Liver (tissue), 9 donors: ENCODE measurements around the gene MGAT1. TPM values are rescaled to one million over a fixed set of nuclear protein-coding genes. Genes with fewer than 3 reads are reported as not detected.
"Not testable (repeated sequence)": the region's sequence is repeated elsewhere in the genome, so short reads cannot be mapped to it uniquely, and the experiment has no call there.

Experiments used
- DNase-seq: peaks from one replicate; pipeline ENCODE4 v3.0.0-alpha.2; 2017; ENCODE audit warnings: low spot score
- H3K27ac ChIP-seq, 2 donors: one replicate each; pipeline ENCODE4 v1.7.0; 2013; ENCODE audit warnings: inconsistent platforms in 2 of 2, low read length in 2 of 2, control low read depth in 1 of 2, low read depth in 1 of 2, mild to moderate bottlenecking in 1 of 2
- H3K27me3 ChIP-seq, 4 donors: one replicate each; pipeline versions ENCODE4 v1.6.1 to v1.7.0; 2013; ENCODE audit warnings: low read length in 3 of 4, inconsistent platforms in 1 of 4, mild to moderate bottlenecking in 1 of 4, moderate library complexity in 1 of 4; ENCODE audit not compliant: control insufficient read depth in 4 of 4, insufficient read depth in 4 of 4
- H3K36me3 ChIP-seq, 4 donors: one replicate each; pipeline versions ENCODE4 v1.6.1 to v1.7.0; 2013; ENCODE audit warnings: low read length in 3 of 4, mild to moderate bottlenecking in 3 of 4, low read depth in 1 of 4, moderate library complexity in 1 of 4; ENCODE audit not compliant: control insufficient read depth in 4 of 4, insufficient read depth in 3 of 4
- H3K4me1 ChIP-seq, 4 donors: one replicate each; pipeline versions ENCODE4 v1.6.1 to v1.7.0; 2013; ENCODE audit warnings: low read length in 3 of 4, mild to moderate bottlenecking in 3 of 4, moderate library complexity in 1 of 4; ENCODE audit not compliant: control insufficient read depth in 4 of 4, insufficient read depth in 4 of 4
- H3K4me3 ChIP-seq, 3 donors: one replicate each; pipeline versions ENCODE4 v1.6.1 to v1.7.0; 2013; ENCODE audit warnings: low read length in 3 of 3, control low read depth in 1 of 3, low read depth in 1 of 3, mild to moderate bottlenecking in 1 of 3
- H3K9ac ChIP-seq, 2 donors: one replicate each; pipeline ENCODE4 v1.7.0; 2013; ENCODE audit warnings: low read length in 2 of 2, mild to moderate bottlenecking in 2 of 2, moderate library complexity in 2 of 2, control low read depth in 1 of 2, low read depth in 1 of 2
- H3K9me3 ChIP-seq, 4 donors: one replicate each; pipeline versions ENCODE4 v1.6.1 to v1.7.0; 2013; ENCODE audit warnings: low read length in 3 of 4; ENCODE audit not compliant: control insufficient read depth in 4 of 4
- CTCF ChIP-seq: fragments of 150-350 bp; IDR thresholded peaks from 2 replicates; pipeline ENCODE4 v1.5.1; 2017; ENCODE audit warnings: improper control_type of control experiment, low read depth, low read length; ENCODE audit not compliant: missing input control
- FOXA1 ChIP-seq: IDR thresholded peaks from 2 replicates; pipeline ENCODE4 v1.6.1; 2016; ENCODE audit warnings: antibody characterized with exemption
- FOXA2 ChIP-seq: IDR thresholded peaks from 2 replicates; pipeline ENCODE4 v1.6.1; 2016; ENCODE audit warnings: antibody characterized with exemption
- GABPA ChIP-seq, 2 donors: IDR thresholded peaks in 1 of 2; conservative IDR thresholded peaks in 1 of 2; 2 replicates each; pipeline ENCODE4 v1.6.1; 2016; ENCODE audit warnings: antibody characterized with exemption in 2 of 2, mild to moderate bottlenecking in 1 of 2, moderate library complexity in 1 of 2
- HNF4A ChIP-seq, 2 donors: conservative IDR thresholded peaks; 2 replicates each; pipeline ENCODE4 v1.6.1; 2016; ENCODE audit warnings: antibody characterized with exemption in 2 of 2, mild to moderate bottlenecking in 2 of 2
- HNF4G ChIP-seq: IDR thresholded peaks from 2 replicates; pipeline ENCODE4 v1.6.1; 2016; ENCODE audit warnings: antibody characterized with exemption
- NR2F2 ChIP-seq: IDR thresholded peaks from 2 replicates; pipeline ENCODE4 v1.6.1; 2016; ENCODE audit warnings: antibody characterized with exemption
- RAD21 ChIP-seq, 2 donors: IDR thresholded peaks; 2 replicates each; pipeline ENCODE4 v1.6.1; 2016; ENCODE audit warnings: antibody characterized with exemption in 2 of 2, mild to moderate bottlenecking in 2 of 2
- REST ChIP-seq: IDR thresholded peaks from 2 replicates; pipeline ENCODE4 v1.6.1; 2016; ENCODE audit warnings: antibody characterized with exemption, mild to moderate bottlenecking
- RXRA ChIP-seq, 2 donors: IDR thresholded peaks; 2 replicates each; pipeline ENCODE4 v1.6.1; 2017 to 2018; ENCODE audit warnings: antibody characterized with exemption in 2 of 2, mild to moderate bottlenecking in 1 of 2
- SP1 ChIP-seq: IDR thresholded peaks from 2 replicates; pipeline ENCODE4 v1.6.1; 2018; ENCODE audit warnings: antibody characterized with exemption, mild to moderate bottlenecking
- YY1 ChIP-seq: IDR thresholded peaks from 2 replicates; pipeline ENCODE4 v1.6.1; 2016; ENCODE audit warnings: antibody characterized with exemption, mild to moderate bottlenecking
- WGBS: extraction: QIAGEN DNeasy Blood & Tissue Kit; methylation state at CpG from one replicate; pipeline ENCODE4 v1.1.7; 2013; 5-methylcytosine and 5-hydroxymethylcytosine counted together
- polyA plus RNA-seq, 2 donors: library from polyadenylated mRNA; stranded (reverse) in 1 of 2; unstranded in 1 of 2; fragments of 200-250 nt in 1 of 2; fragments of >200 nt in 1 of 2; fragmentation: Nextera tagmentation in 1 of 2; extraction: Ambion mirVana in 1 of 2; gene quantifications; one replicate each; pipeline versions ENCODE4 v1.2.1 to v1.2.3, GENCODE V29; 2013 to 2015
- total RNA-seq, 2 donors: library from RNA; depleted of rRNA; stranded (reverse); fragments of >200 nt; gene quantifications; one replicate each; pipeline ENCODE4 v1.2.3, GENCODE V29; 2014
- TF ChIP-seq, protein P1 (sequence below): IDR thresholded peaks from 2 replicates; pipeline ENCODE4 v1.6.1; 2016; ENCODE audit warnings: antibody characterized with exemption
- TF ChIP-seq, protein P2 (sequence below): IDR thresholded peaks from 2 replicates; pipeline ENCODE4 v1.6.1; 2016; ENCODE audit warnings: antibody characterized with exemption
- TF ChIP-seq, protein P3 (sequence below): IDR thresholded peaks from 2 replicates; pipeline ENCODE4 v1.6.1; 2016; ENCODE audit warnings: antibody characterized with exemption
- donor health status: healthy.
- donor health status: healthy.
- donor health status: healthy.
- donor health status: healthy.
- donor health status: healthy.

MGAT1 gene
- total and polyA plus RNA-seq, 4 donors: 73.0 to 125 (median 97.7) TPM

DNA sequence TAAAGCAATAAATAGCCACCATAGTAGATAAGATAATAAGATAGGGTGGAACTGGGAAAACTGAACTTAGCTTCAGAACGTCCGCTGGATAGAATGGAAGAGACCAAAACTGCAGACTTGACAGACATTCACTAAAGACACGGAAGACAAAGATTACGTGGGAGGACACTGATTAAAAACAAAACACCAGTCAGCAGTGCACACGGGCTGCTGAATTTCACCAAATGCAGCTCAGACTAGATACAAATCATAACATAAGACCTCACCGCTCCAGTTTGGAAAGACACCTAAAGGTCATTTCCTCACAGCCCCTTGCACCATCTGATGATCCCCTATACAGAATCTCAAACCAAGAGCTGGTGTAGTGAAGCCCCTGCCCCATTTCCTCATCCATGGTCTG lies 59.9 kb downstream of the MGAT1 start:
- Histone ChIP-seq H3K36me3 (no peaks in the 10 kb centered on the region), H3K9ac (no peak overlapping the region), H3K27me3 (peaks cover 0 to 18% (median 8%) of the 10 kb centered on the region in 4 donors), H3K27ac (no peak overlapping the region), H3K4me3 (no peak overlapping the region), H3K4me1 (no peaks in the 10 kb centered on the region), H3K9me3 (no peaks in the 10 kb centered on the region)
- TF ChIP-seq RAD21 (IDR thresholded peaks at IDR 0.05) (no peak), GABPA (IDR thresholded peaks at IDR 0.05 in 1 of 2, conservative IDR thresholded peaks at IDR 0.05 in 1 of 2) (no peak), HNF4A (conservative IDR thresholded peaks at IDR 0.05) (no peak), FOXA2 (no peak), HNF4G (no peak), REST (no peak), YY1 (no peak), SP1 (no peak), FOXA1 (no peak), RXRA (IDR thresholded peaks at IDR 0.05) (no peak), NR2F2 (no peak), CTCF (no peak)
- TF ChIP-seq, protein P1, sequence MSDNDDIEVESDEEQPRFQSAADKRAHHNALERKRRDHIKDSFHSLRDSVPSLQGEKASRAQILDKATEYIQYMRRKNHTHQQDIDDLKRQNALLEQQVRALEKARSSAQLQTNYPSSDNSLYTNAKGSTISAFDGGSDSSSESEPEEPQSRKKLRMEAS: no peak
- TF ChIP-seq, protein P2, sequence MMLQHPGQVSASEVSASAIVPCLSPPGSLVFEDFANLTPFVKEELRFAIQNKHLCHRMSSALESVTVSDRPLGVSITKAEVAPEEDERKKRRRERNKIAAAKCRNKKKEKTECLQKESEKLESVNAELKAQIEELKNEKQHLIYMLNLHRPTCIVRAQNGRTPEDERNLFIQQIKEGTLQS: no peak
- TF ChIP-seq, protein P3, sequence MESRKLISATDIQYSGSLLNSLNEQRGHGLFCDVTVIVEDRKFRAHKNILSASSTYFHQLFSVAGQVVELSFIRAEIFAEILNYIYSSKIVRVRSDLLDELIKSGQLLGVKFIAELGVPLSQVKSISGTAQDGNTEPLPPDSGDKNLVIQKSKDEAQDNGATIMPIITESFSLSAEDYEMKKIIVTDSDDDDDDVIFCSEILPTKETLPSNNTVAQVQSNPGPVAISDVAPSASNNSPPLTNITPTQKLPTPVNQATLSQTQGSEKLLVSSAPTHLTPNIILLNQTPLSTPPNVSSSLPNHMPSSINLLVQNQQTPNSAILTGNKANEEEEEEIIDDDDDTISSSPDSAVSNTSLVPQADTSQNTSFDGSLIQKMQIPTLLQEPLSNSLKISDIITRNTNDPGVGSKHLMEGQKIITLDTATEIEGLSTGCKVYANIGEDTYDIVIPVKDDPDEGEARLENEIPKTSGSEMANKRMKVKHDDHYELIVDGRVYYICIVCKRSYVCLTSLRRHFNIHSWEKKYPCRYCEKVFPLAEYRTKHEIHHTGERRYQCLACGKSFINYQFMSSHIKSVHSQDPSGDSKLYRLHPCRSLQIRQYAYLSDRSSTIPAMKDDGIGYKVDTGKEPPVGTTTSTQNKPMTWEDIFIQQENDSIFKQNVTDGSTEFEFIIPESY: no peak
- no peak for DNase-seq
- WGBS: 71% methylated on average over 6 of the region's 6 CpGs

DNA sequence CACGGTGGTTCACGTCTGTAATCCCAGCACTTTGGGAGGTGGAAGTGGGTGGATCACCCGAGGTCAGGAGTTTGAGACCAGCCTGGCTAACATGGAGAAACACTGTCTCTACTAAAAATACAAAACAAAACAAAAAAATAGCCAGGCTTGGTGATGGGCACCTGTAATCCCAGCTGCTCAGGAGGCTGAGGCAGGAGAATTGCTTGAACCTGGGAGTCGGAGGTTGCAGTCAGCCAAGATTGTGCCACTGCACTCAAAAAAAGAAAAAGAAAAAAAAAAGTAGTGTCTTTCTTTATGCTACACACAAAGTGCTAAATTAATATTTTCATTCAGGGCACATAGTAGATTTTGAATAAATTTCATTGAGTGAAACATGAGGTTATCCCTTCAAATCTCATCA lies 61.7 kb downstream of the MGAT1 start:
- H3K4me3 ChIP-seq, H3K9me3 ChIP-seq, DNase-seq, H3K4me1 ChIP-seq, H3K27ac ChIP-seq, H3K36me3 ChIP-seq, H3K9ac ChIP-seq: not testable (repeated sequence)
- 72% methylated on average over 4 of the region's 4 CpGs for WGBS
- peaks cover 0 to 14% (median 5%) of the 10 kb centered on the region in 4 donors for H3K27me3 ChIP-seq
